ENCODE measurements around the gene TXNL4A. TPM values are rescaled to one million over a fixed set of nuclear protein-coding genes. Genes with fewer than 3 reads are reported as not detected.

Gene TXNL4A
- total RNA-seq, 4 donors from 2014 or later: 18.0 to 47.6 (median 33.6) TPM

GRCh38 chr18:79938196-79938595 lies 50.2 kb downstream of the TXNL4A start:
- peak; percentile 3 for DNase-seq (ENCODE audit: low spot score)
- TF ChIP-seq CTCF (IDR thresholded peaks at IDR 0.05): no peak
- ATAC-seq (ENCODE audit: low FRiP score): no peak

GRCh38 chr18:79937103-79937860 lies 51.1 kb downstream of the TXNL4A start:
- DNase-seq (ENCODE audit: low spot score): peak; percentile 8
- no peak for TF ChIP-seq CTCF (IDR thresholded peaks at IDR 0.05)
- ATAC-seq (ENCODE audit: low FRiP score): no peak

GRCh38 chr18:79936641-79937040 lies 51.7 kb downstream of the TXNL4A start:
- no peak for ATAC-seq (ENCODE audit: low FRiP score)
- TF ChIP-seq CTCF (IDR thresholded peaks at IDR 0.05): no peak
- peak; percentile 15 for DNase-seq (ENCODE audit: low spot score)

- ATAC-seq (ENCODE audit: low FRiP score) (no peak), DNase-seq (ENCODE audit: low spot score) (peak; percentile 18)
- no peak for TF ChIP-seq CTCF (IDR thresholded peaks at IDR 0.05)
These were observed 52.4 kb downstream of the TXNL4A start for GRCh38 chr18:79935925-79936324.

- ATAC-seq (ENCODE audit: low FRiP score): no peak
- peak; percentile 7 for DNase-seq (ENCODE audit: low spot score)
- TF ChIP-seq CTCF (IDR thresholded peaks at IDR 0.05): no peak
These were observed 52.9 kb downstream of the TXNL4A start for GRCh38 chr18:79935499-79935898.

- TF ChIP-seq CTCF (IDR thresholded peaks at IDR 0.05): no peak
- DNase-seq (ENCODE audit: low spot score) (no peak), ATAC-seq (ENCODE audit: low FRiP score) (no peak)
These were observed 53.3 kb downstream of the TXNL4A start for GRCh38 chr18:79935098-79935480.
